Nephron (organoid): ENCODE results near the gene JAG1.
"Not testable (repeated sequence)": the region's sequence is repeated elsewhere in the genome, so short reads cannot be mapped to it uniquely, and the experiment has no call there.

Source experiments
- H3K27ac Mint-ChIP-seq, 3 experiments: 2 replicates each; pipeline ENCODE4 v1.8.0; 2020; ENCODE audit warnings: mixed read lengths in 3 of 3, mild to moderate bottlenecking in 2 of 3, moderate library complexity in 1 of 3
- H3K27me3 Mint-ChIP-seq: 2 replicates; pipeline ENCODE4 v1.8.0; 2021; ENCODE audit warnings: low read depth, mild to moderate bottlenecking, moderate library complexity, mixed read lengths
- H3K36me3 Mint-ChIP-seq: 2 replicates; pipeline ENCODE4 v1.8.0; 2020; ENCODE audit warnings: low read depth, mixed read lengths
- H3K4me1 Mint-ChIP-seq: 2 replicates; pipeline ENCODE4 v1.8.0; 2020; ENCODE audit warnings: mixed read lengths
- H3K4me3 Mint-ChIP-seq, 3 experiments: 2 replicates each; pipeline ENCODE4 v1.8.0; 2020; ENCODE audit warnings: mild to moderate bottlenecking in 3 of 3, mixed read lengths in 3 of 3, moderate library complexity in 2 of 3
- H3K9me3 Mint-ChIP-seq: 2 replicates; pipeline ENCODE4 v1.8.0; 2020; ENCODE audit warnings: mixed read lengths
- TF ChIP-seq, protein P1 (sequence below), 3 experiments: fragments of 200-600 bp; sonication (generic); IDR thresholded peaks; one replicate each; pipeline ENCODE4 v1.5.0; 2021; ENCODE audit warnings: antibody characterized with exemption in 3 of 3; ENCODE audit not compliant: unreplicated experiment in 3 of 3

JAG1 gene

GRCh38 chr20:10622657-10623418 is 51.0 kb downstream of the JAG1 start:
- H3K27me3 Mint-ChIP-seq, result no peaks in the 10 kb centered on the region
- peak overlapping the region in 1 of 3 experiments; percentile 19 for H3K4me3 Mint-ChIP-seq
- H3K4me1 Mint-ChIP-seq, result peaks cover 61% of the 10 kb centered on the region
- TF ChIP-seq, protein P1, sequence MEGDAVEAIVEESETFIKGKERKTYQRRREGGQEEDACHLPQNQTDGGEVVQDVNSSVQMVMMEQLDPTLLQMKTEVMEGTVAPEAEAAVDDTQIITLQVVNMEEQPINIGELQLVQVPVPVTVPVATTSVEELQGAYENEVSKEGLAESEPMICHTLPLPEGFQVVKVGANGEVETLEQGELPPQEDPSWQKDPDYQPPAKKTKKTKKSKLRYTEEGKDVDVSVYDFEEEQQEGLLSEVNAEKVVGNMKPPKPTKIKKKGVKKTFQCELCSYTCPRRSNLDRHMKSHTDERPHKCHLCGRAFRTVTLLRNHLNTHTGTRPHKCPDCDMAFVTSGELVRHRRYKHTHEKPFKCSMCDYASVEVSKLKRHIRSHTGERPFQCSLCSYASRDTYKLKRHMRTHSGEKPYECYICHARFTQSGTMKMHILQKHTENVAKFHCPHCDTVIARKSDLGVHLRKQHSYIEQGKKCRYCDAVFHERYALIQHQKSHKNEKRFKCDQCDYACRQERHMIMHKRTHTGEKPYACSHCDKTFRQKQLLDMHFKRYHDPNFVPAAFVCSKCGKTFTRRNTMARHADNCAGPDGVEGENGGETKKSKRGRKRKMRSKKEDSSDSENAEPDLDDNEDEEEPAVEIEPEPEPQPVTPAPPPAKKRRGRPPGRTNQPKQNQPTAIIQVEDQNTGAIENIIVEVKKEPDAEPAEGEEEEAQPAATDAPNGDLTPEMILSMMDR (IDR thresholded peaks at IDR 0.05; ENCODE audit: unreplicated experiment in 3 of 3), result no peak
- H3K9me3 Mint-ChIP-seq, result no peaks in the 10 kb centered on the region
- peak overlapping the region; percentile 12 to 85 (median 82) for H3K27ac Mint-ChIP-seq
- H3K36me3 Mint-ChIP-seq, result peaks cover 8% of the 10 kb centered on the region

DNA sequence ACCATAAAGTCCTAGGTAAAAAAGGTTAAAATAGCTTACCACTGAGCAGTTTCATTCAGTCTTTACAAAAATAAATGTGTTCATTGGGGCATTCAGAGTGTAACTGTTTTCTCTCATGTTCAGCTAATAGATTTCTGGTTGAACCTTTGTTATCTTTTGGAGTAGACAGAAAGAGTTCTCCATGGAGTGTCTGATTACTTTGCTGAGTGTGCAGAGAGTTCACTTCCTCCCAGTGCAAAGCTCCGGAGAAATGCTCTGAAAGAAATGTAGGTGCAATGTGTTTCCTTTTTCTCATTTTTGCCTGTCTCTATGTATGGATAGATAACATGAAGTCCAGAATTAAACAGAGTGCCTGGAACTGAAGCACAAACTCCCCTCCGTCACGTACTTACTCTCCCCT is 52.6 kb downstream of the JAG1 start:
- peak overlapping the region; percentile 41 to 82 (median 69) for H3K27ac Mint-ChIP-seq
- H3K4me1 Mint-ChIP-seq, result peaks cover 49% of the 10 kb centered on the region
- H3K4me3 Mint-ChIP-seq, result no peak overlapping the region
- TF ChIP-seq, protein P1 (IDR thresholded peaks at IDR 0.05; ENCODE audit: unreplicated experiment in 3 of 3), result no peak
- H3K9me3 Mint-ChIP-seq, result no peaks in the 10 kb centered on the region
- H3K36me3 Mint-ChIP-seq, result peaks cover 12% of the 10 kb centered on the region
- no peaks in the 10 kb centered on the region for H3K27me3 Mint-ChIP-seq

DNA sequence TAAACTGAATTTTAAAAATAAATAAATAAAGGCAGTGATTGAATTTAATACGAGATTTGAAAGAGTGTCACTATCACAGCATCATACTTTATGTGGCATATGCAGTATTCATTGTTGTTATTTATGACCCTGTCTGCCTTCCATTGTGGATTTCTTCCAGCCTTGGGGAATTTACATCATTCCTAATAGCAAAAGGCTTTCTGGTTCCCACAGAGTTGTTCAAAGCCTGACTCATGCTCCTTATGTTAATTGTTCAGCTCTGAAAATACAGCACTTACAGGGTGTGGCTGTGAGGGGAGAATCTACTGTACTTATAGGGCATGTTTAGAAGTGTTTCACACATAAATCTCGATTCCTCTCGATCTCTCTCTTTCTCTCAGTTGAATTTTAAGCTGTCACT is 54.4 kb downstream of the JAG1 start:
- Mint-ChIP-seq H3K27ac (peak overlapping the region; percentile 75 to 94 (median 76)), H3K36me3 (peaks cover 18% of the 10 kb centered on the region), H3K9me3 (no peaks in the 10 kb centered on the region), H3K4me3 (no peak overlapping the region), H3K27me3 (no peaks in the 10 kb centered on the region), H3K4me1 (peaks cover 40% of the 10 kb centered on the region)
- TF ChIP-seq, protein P1 (IDR thresholded peaks at IDR 0.05; ENCODE audit: unreplicated experiment in 3 of 3), result no peak

GRCh38 chr20:10618611-10619245 is 55.1 kb downstream of the JAG1 start:
- Mint-ChIP-seq H3K27me3 (no peaks in the 10 kb centered on the region), H3K9me3 (no peaks in the 10 kb centered on the region), H3K27ac (peak overlapping the region; percentile 75 to 94 (median 76)), H3K36me3 (peaks cover 14% of the 10 kb centered on the region), H3K4me1 (peaks cover 40% of the 10 kb centered on the region), H3K4me3 (no peak overlapping the region)
- TF ChIP-seq, protein P1 (IDR thresholded peaks at IDR 0.05; ENCODE audit: unreplicated experiment in 3 of 3), result no peak

GRCh38 chr20:10617549-10618133 is 56.2 kb downstream of the JAG1 start:
- H3K4me1 Mint-ChIP-seq, result peaks cover 34% of the 10 kb centered on the region
- H3K27ac Mint-ChIP-seq, result peak overlapping the region in 1 of 3 experiments; percentile 25
- not testable (repeated sequence) for H3K9me3 Mint-ChIP-seq, H3K4me3 Mint-ChIP-seq, H3K27me3 Mint-ChIP-seq
- peaks cover 15% of the 10 kb centered on the region for H3K36me3 Mint-ChIP-seq

DNA sequence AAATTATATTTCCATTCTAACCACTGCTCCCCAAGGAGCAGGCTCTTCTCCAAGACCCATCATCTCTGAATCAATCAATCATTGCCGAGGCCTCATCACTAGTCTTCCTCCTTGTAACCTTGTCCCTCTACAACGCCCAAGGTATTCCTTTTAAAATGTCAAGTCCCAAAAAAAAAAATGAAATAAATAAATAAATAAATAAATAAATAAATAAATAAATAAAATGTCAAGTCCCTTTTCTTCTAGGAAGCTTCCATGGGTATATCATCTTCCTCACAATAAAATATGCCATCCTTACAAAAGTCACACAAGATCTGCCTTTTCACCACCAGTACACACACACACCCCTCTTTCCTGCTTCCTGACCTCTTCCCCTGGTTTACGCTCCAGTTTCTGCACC is 57.6 kb downstream of the JAG1 start:
- Mint-ChIP-seq H3K27ac (no peak overlapping the region), H3K9me3 (no peaks in the 10 kb centered on the region), H3K4me1 (peaks cover 24% of the 10 kb centered on the region), H3K4me3 (no peak overlapping the region), H3K27me3 (no peaks in the 10 kb centered on the region), H3K36me3 (peaks cover 19% of the 10 kb centered on the region)
- TF ChIP-seq, protein P1 (IDR thresholded peaks at IDR 0.05; ENCODE audit: unreplicated experiment in 3 of 3), result no peak
